Measurements from ENCODE around the gene NTHL1.

The NTHL1 gene

DNA sequence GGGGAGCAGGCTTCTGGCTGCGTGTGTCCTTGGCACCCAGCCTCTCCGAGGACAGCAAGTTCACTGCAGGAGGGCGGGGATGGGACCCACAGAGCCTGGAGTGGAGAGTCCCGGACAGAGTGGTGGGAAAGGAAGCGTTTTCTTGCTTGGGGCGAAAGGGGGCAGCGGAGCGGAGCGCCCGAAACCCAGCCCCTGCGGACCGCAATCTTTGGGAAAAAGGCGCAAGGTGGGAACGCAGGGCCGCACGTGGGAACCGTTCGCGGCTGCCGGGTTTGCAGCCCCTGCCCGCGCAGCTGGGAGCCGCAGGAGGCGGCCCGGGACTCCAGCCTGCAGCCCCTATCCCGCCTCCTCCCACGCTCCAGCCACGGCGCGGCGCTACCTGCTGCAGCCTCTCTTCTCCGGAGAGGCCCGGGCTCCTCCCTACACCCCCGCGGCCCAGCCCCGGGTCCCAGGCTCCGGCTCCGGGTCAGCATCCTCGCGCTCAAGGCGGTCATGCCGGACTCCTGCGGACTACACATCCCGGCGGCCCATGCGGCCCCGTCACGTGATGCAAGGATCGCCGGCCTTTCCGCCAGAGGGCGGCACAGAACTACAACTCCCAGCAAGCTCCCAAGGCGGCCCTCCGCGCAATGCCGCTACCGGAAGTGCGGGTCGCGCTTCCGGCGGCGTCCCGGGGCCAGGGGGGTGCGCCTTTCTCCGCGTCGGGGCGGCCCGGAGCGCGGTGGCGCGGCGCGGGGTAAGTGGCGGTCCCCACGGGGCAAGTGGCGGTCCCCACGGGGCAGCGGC is at the start of gene NTHL1, which contains the start of gene TSC2:
TSS of gene NTHL1 (minus strand) at position 505 of the 786 bp plus-strand sequence. CDS start at position 494, 11 bp downstream.
TSS of gene TSC2 (plus strand) at position 656 of the 786 bp plus-strand sequence. CDS start 631 bp downstream, outside the sequence.
- peak; percentile 96 for DNase-seq

DNA sequence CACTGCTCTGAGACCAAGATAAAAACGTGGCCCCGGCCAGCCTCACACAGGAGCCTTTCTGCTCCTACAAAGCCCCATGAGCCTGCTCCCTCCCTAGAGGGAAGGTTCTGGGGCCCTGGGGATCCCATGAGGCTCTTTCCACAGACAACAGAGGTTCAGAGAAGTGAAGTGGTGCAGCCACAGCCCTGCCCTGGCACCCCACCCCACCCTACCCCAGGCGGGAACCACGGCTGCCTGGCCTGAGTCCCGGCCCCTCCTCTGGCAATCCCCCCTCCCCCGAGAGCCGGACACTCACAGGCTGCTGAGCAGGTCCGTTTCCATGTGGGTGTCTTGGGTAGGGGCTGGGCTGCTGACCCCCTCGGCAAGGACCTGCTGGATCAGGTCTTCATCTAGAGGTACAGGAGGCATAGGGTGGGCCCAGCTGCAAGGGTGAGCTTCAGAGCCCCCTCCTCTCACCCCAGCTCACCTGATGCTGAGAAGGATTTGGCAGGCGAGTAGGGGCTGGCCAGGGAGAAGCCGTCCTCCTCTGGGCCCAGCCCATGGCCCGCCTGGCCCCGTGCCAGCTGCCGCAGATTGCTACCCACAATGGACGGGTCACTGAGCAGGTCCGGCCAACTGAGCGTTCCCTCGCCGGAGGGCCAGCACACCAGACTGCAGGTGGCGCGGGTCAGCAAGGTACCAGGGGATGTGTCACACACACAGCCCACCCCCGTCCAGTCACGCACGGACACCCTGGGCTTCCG is 49.4 kb upstream of the NTHL1 start:
- DNase-seq: no peak

- no peak for DNase-seq
Observed at GRCh38 chr16:2095918-2096582, 48.4 kb upstream of the NTHL1 start.

- no peak for DNase-seq
Observed at GRCh38 chr16:2095315-2095853, 47.8 kb upstream of the NTHL1 start.

DNA sequence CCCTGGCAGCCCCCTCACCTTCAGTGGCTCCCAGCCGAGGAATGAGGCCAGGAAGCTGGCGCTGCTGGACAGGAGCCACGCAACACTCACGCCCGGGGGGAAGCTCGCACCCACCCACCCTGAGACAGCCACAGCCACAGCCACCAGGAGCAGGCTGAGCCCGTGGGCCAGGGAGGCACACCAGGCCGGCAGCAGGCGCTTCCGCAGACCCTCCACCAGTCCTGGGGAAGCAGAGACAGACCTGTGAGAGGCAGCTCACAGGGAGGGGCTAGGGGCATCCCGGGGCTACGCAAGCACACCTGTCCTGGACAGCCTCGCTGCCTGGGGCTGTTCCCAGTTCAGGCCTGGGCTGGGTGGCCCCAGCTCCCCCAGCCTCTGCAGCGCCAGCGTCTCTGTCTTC is 46.2 kb upstream of the NTHL1 start:
- DNase-seq: no peak

DNA sequence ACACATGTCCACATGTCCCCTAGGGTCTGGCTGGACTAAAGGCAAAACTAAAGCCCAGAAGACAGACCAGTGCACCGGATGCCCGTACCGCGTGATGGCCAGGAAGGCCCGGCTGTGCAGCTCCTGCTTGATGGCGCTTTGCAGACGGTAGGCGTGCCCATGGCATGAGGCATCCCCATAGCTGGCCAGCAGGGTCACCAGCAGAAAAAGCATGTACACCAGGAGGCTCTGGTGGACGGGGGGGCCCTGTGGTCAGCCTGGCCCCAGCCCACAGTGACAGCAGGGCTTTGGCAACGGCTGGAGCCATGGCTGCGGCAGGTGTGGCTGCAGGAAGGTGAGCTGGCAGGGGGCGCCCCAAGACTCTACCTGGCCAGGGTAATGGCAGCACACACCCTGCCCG is 45.2 kb upstream of the NTHL1 start:
- DNase-seq: no peak

GRCh38 chr16:2092256-2092620 is 44.6 kb upstream of the NTHL1 start:
- no peak for DNase-seq

DNA sequence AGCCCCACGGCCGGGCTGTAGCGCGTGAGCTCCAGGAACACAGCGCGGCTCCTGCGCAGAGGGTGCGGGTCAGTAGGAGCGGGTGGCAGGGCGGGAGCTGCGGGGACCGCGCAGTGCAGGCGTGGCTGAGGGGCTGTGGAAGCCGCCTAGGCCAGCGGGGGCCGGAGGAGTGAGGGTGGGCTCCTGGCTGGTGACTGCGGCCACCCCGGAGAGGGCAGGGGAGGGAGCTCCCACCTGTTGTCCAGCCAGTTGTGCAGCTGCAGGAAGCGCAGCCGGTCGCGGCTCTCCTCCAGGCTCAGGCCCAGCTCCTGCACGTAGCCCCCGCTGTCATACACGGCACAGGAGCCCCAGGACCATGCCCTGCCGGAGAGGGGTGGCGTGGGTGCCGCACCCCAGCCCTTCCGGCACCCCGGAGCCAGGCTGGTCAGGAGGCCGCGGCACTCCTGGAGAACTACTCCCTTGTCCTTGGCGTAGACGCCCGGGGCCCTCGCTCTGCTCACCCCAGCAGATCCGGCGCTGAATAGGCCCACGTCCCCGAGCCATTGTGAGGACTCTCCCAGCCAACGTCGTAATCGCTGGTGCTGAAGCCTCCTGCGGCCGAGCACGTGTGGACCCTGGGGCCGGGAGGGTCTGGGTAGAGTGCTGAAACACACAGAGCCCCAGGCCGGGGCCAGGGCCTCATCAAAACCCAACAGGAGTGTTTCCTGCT is 44.1 kb upstream of the NTHL1 start:
- DNase-seq: no peak

DNA sequence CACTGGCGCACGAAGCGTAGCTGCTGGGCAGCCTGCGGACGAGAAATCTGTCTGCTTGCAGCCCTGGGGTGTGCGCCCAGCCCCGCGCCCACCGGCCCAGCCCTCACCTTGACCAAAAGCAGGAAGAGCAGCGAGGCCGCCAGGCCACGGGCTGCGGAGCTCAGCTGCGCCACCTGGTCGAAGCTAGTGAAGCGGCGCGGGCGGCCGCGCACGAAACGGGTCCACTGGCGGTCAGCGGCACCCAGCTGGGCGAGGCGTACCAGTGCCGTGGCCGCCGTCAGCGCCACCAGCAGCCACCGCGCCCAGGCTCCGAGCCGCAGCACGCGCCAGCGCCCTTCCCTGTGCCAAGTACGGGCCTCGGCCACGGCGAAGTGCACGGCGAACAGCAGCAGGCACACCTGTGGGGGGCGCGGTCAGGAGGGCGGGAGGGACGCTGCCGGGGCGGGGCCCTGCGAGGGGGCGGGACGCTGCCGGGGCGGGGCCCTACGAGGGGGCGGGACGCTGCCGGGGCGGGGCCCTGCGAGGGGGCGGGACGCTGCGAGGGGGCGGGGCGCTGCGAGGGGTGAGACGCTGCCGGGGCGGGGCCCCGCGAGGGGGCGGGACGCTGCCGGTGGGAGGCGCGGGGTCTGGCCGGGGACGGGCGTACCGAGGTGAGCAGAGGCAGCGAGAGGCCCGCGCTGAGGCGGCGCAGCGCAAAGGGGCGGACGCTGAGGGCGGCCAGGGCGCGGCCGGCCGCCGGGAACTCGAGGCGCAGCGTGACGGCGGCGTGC is 43.3 kb upstream of the NTHL1 start:
- DNase-seq: no peak

DNA sequence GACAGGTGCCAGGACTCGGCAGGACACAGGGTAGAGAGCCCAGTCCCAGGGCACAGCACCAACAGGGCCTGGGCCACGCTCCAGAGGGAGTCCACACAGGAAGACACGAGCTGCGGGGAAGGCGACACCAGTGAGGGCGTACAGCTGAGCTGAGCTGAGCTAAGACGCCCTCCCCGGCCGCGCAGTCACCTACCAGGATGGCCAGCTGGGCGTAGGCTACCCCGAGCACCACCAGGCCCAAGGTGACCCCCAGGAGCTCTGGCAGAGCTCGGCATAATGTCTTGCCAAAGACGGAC is 42.8 kb upstream of the NTHL1 start:
- no peak for DNase-seq

- DNase-seq: no peak
Observed at GRCh38 chr16:2089706-2090480, 42.3 kb upstream of the NTHL1 start.

DNA sequence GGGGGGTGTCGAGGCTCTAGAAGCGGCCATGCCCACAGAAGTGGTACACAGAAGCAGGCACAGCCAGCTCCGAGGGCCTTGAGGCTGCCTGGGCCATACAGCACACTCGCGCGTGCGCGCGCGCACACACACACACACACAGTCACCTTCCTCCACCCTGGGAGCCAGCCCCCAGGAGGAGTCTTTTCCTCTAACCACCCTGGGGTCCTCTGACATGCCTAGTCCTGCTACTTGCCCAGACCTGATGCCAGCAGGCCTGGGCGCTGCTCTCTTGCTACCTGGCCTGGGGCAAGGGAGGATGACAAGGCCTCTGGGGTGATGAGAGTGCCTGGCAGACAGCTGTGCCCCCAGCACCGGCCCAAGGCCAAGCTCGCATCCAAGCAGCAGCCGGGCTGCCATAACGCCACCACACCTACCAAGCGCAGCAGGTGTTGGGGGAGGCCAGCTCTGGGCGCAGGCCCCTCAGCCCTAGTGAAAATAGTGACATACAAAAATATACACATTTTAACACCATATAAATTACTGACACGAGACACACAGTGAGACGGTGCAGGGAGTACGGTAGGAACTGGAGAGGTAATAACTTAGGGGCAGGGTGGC is 41.2 kb upstream of the NTHL1 start:
- DNase-seq: no peak

DNA sequence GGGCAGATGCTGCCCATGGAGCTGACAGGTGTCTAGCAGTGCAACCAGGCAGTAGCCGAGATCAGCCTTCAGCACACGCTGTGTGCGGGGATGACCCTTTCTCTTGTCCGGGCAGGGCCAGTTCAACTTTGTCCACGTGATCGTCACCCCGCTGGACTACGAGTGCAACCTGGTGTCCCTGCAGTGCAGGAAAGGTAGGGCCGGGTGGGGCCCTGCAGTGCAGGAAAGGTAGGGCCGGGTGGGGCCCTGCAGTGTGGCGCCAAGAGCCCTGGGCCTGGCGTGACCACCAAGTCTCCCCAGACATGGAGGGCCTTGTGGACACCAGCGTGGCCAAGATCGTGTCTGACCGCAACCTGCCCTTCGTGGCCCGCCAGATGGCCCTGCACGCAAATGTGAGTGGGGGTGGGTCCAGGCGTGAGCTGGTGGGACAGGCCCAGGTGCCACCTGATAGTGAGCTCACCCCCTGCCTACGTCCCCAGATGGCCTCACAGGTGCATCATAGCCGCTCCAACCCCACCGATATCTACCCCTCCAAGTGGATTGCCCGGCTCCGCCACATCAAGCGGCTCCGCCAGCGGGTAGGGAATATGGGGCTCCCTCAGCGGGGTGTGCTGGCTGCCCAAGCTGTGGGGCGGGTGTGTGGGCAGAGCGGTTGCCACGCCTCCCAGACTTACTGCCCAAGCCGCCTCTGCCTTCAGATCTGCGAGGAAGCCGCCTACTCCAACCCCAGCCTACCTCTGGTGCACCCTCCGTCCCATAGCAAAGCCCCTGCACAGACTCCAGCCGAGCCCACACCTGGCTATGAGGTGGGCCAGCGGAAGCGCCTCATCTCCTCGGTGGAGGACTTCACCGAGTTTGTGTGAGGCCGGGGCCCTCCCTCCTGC is 40.4 kb upstream of the NTHL1 start:
- no peak for DNase-seq

DNA sequence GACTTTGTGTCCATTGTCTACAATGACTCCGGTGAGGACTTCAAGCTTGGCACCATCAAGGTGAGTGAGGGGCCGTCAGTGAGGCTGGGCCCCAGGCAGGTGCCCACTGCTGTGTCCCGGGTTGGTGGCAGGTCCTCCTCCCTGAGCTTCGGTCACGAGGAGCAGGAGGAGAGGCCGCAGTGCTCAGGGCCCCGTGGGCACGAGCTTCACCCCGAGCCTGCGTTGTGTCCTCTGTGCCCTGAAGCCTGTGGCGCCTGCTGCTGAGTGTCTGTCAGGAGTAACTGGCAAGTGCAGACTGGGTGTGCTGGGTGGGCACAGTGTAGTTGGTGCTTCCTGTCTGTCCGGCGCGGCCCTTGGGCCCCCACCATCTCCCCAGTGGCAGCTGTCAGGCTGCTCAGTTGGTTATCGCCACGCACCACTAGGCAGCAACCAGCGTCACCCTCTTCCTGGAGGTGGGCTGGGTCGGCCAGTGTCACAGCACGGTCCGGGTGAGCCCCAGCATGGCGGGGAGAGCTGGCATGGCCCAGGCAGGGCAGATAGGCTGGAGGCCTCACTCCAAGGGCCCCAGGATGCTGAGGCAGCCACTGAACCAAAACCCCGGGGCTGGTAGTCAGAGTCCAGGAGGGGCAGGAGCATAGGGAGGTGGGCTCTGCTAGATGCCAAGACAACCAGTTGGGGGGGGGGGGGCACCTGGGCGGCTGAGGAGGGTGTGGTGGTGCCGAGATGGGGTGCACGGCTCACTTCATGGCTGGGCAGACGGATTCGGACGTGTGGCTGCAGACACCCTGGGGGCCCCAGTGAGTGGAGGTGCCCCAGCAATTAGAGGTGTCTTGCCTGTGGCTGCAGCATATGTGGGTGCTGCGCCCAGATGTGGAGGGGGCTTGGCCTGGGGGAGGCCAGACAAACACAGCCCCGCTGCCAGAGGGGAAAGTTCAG is 39.4 kb upstream of the NTHL1 start:
- no peak for DNase-seq

DNA sequence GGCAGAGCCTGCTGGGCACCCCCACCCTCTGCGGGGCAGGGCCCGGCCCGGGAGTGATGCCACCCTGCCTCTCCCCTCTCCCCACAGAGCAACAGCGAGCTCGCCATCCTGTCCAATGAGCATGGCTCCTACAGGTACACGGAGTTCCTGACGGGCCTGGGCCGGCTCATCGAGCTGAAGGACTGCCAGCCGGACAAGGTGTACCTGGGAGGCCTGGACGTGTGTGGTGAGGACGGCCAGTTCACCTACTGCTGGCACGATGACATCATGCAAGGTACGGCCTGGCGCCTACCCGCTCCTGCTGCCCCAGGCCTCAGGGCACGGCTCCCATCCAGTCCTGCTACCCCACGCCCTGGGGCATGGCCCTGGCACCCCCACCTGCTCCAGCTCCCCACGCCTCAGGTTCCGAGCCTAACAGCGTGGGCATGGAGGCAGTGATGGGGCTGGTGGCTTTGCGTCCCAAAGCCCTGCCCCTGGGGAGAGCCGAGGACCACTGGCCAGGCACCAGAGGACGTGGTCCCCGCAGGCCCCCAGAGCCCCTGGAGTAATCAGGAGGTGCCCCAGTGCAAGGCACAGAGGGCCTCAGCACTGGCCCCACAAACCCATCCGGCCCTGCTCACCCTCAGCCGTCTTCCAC is 38.6 kb upstream of the NTHL1 start:
- DNase-seq: no peak

DNA sequence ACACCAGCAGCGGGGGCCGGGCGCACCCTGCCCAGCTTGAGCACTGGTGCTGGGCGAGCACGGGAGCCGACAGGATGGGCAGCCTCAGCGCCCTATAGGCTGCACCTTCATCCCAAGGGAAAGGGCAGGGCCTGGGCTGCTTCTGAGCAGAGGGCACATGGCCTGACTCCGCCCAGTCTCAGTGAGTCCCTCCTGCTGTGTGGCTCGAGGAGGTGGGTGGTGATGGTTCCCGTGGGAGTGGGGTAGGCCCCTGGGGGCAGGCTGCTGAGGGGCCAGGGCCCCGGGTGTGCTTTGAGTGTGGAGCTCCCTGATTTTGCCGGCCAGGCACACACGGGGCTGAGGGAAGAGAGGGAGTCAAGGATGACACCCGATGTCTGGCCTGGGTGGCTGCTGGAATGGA is 38.0 kb upstream of the NTHL1 start:
- no peak for DNase-seq

GRCh38 chr16:2084895-2085625 is 37.4 kb upstream of the NTHL1 start:
- DNase-seq: no peak

All from activated CD8-positive, alpha-beta memory T cell treated with anti-CD3 and anti-CD28 coated beads, Interleukin-2, amount 50 U/mL, for 48 hours (primary cell).